ENCODE results near the gene PPP1R1B.

DNA sequence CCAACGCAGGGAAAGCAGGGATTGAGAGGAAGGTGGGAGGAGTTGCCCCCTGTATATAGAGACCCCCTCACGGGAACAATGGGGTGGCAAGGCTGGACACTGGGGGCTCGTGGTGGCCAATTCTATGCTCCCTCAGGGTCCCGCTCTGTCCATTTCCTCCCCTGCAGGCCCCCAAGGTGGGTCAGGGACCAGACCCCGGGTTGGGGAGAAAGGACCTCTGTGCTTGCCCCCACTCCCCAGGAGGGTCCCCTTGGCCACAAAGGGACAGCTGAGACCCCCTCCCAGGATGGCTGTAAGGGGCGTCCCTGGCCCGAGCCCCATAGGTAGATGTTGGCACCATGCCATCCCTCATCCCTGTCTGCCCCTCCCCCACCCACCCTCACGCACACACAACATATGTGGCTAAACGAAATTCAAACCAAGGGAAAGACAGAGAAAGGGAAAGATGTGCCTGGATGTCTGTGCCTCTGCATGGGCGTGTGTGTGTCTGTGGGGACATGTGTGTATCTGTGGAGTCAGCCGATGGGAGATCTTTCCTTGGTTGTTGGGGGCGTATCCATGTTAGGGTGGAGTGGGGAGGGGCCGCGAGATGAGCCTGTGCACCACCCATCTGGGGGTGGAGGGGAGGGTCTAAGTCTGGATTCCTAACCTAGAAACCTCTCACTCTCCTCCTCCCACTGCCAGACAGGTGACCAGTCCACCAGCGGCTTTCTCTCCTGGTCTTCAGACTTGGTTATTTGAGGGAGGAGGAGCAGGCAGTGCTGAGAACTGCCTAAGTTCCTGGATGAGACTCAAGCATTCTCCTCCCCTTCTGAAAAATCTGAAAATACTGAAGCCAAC is 18.4 kb upstream of the PPP1R1B start:
- TF ChIP-seq, protein P1, sequence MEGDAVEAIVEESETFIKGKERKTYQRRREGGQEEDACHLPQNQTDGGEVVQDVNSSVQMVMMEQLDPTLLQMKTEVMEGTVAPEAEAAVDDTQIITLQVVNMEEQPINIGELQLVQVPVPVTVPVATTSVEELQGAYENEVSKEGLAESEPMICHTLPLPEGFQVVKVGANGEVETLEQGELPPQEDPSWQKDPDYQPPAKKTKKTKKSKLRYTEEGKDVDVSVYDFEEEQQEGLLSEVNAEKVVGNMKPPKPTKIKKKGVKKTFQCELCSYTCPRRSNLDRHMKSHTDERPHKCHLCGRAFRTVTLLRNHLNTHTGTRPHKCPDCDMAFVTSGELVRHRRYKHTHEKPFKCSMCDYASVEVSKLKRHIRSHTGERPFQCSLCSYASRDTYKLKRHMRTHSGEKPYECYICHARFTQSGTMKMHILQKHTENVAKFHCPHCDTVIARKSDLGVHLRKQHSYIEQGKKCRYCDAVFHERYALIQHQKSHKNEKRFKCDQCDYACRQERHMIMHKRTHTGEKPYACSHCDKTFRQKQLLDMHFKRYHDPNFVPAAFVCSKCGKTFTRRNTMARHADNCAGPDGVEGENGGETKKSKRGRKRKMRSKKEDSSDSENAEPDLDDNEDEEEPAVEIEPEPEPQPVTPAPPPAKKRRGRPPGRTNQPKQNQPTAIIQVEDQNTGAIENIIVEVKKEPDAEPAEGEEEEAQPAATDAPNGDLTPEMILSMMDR (conservative IDR thresholded peaks at IDR 0.05; ENCODE audit: low read length): no peak
- TF ChIP-seq EZH2phosphoT487 (IDR thresholded peaks at IDR 0.05; ENCODE audit: borderline replicate concordance, low read depth, low read length): no peak

Data from OCI-LY7 (cell line).